GM23338 (cell line): ENCODE measurements around the gene TTBK2. TPM values are rescaled to one million over a fixed set of nuclear protein-coding genes. Genes with fewer than 3 reads are reported as not detected.

Experiments used
- POLR2AphosphoS5 ChIP-seq: IDR thresholded peaks from 2 replicates; pipeline ENCODE4 v1.6.1; 2016; ENCODE audit warnings: antibody characterized with exemption, low read depth
- polyA plus RNA-seq: library from polyadenylated mRNA; unstranded; fragments of >200 nt; fragmentation: Nextera tagmentation; extraction: Ambion mirVana; gene quantifications from 2 replicates; pipeline ENCODE4 v1.2.1, GENCODE V29; 2016
- small RNA-seq: library from RNA; depleted of rRNA; stranded (forward); fragments of <200 nt; gene quantifications from one replicate; pipeline ENCODE3, GENCODE V24; 2014; ENCODE audit warnings: low replicate concordance
- total RNA-seq: library from RNA; depleted of rRNA; stranded (reverse); fragments of >200 nt; shearing (Covaris generic); gene quantifications from 2 replicates; pipeline ENCODE4 v1.2.3, GENCODE V29; 2014; rRNA removed
- TF ChIP-seq, protein P1 (sequence below): fragments of 250-450 bp; sonication (Bioruptor Pico); IDR thresholded peaks from 2 replicates; pipeline ENCODE4 v1.5.0; 2020; ENCODE audit warnings: mild to moderate bottlenecking, moderate library complexity
- TF ChIP-seq, protein P2 (sequence below), 2 experiments: fragments of 200-600 bp in 1 of 2; sonication (generic) in 1 of 2; conservative IDR thresholded peaks; 2 replicates each; pipeline versions ENCODE4 v1.5.1 to v1.6.1; 2016 to 2017; ENCODE audit warnings: antibody characterized with exemption in 2 of 2, low read depth in 2 of 2, mild to moderate bottlenecking in 2 of 2, moderate library complexity in 1 of 2
- TF ChIP-seq, protein P3 (sequence below): IDR thresholded peaks from one replicate; pipeline ENCODE4 v1.6.1; 2018; ENCODE audit warnings: antibody characterized with exemption; ENCODE audit not compliant: unreplicated experiment

The TTBK2 gene
- total and polyA plus RNA-seq, 2 experiments from 2014 or later, result 5.8 to 15.9 TPM

DNA sequence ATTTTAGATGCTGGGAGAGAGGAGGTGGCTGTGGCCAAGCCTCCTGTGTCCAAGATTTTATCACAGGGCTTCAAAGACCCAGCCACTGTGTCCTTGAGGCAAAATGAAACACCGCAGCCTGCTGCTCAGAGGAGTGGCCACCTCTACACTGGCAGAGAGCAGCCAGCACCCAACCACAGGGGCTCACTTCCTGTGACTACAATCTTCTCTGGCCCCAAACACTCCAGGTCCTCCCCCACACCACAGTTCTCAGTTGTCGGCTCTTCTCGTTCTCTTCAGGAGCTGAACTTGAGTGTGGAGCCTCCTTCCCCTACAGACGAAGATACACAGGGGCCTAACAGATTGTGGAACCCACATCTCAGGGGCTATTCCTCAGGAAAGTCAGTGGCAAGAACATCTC lies 229.3 kb downstream of the TTBK2 start (continued):
- TF ChIP-seq, protein P1, sequence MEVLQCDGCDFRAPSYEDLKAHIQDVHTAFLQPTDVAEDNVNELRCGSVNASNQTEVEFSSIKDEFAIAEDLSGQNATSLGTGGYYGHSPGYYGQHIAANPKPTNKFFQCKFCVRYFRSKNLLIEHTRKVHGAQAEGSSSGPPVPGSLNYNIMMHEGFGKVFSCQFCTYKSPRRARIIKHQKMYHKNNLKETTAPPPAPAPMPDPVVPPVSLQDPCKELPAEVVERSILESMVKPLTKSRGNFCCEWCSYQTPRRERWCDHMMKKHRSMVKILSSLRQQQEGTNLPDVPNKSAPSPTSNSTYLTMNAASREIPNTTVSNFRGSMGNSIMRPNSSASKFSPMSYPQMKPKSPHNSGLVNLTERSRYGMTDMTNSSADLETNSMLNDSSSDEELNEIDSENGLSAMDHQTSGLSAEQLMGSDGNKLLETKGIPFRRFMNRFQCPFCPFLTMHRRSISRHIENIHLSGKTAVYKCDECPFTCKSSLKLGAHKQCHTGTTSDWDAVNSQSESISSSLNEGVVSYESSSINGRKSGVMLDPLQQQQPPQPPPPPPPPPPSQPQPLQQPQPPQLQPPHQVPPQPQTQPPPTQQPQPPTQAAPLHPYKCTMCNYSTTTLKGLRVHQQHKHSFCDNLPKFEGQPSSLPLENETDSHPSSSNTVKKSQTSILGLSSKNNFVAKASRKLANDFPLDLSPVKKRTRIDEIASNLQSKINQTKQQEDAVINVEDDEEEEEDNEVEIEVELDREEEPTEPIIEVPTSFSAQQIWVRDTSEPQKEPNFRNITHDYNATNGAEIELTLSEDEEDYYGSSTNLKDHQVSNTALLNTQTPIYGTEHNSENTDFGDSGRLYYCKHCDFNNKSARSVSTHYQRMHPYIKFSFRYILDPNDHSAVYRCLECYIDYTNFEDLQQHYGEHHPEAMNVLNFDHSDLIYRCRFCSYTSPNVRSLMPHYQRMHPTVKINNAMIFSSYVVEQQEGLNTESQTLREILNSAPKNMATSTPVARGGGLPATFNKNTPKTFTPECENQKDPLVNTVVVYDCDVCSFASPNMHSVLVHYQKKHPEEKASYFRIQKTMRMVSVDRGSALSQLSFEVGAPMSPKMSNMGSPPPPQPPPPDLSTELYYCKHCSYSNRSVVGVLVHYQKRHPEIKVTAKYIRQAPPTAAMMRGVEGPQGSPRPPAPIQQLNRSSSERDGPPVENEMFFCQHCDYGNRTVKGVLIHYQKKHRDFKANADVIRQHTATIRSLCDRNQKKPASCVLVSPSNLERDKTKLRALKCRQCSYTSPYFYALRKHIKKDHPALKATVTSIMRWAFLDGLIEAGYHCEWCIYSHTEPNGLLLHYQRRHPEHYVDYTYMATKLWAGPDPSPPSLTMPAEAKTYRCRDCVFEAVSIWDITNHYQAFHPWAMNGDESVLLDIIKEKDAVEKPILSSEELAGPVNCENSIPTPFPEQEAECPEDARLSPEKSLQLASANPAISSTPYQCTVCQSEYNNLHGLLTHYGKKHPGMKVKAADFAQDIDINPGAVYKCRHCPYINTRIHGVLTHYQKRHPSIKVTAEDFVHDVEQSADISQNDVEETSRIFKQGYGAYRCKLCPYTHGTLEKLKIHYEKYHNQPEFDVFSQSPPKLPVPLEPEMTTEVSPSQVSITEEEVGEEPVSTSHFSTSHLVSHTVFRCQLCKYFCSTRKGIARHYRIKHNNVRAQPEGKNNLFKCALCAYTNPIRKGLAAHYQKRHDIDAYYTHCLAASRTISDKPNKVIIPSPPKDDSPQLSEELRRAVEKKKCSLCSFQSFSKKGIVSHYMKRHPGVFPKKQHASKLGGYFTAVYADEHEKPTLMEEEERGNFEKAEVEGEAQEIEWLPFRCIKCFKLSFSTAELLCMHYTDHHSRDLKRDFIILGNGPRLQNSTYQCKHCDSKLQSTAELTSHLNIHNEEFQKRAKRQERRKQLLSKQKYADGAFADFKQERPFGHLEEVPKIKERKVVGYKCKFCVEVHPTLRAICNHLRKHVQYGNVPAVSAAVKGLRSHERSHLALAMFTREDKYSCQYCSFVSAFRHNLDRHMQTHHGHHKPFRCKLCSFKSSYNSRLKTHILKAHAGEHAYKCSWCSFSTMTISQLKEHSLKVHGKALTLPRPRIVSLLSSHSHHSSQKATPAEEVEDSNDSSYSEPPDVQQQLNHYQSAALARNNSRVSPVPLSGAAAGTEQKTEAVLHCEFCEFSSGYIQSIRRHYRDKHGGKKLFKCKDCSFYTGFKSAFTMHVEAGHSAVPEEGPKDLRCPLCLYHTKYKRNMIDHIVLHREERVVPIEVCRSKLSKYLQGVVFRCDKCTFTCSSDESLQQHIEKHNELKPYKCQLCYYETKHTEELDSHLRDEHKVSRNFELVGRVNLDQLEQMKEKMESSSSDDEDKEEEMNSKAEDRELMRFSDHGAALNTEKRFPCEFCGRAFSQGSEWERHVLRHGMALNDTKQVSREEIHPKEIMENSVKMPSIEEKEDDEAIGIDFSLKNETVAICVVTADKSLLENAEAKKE (CRISPR knock-in tag), result no peak
- TF ChIP-seq POLR2AphosphoS5, result no peak
- TF ChIP-seq, protein P2, sequence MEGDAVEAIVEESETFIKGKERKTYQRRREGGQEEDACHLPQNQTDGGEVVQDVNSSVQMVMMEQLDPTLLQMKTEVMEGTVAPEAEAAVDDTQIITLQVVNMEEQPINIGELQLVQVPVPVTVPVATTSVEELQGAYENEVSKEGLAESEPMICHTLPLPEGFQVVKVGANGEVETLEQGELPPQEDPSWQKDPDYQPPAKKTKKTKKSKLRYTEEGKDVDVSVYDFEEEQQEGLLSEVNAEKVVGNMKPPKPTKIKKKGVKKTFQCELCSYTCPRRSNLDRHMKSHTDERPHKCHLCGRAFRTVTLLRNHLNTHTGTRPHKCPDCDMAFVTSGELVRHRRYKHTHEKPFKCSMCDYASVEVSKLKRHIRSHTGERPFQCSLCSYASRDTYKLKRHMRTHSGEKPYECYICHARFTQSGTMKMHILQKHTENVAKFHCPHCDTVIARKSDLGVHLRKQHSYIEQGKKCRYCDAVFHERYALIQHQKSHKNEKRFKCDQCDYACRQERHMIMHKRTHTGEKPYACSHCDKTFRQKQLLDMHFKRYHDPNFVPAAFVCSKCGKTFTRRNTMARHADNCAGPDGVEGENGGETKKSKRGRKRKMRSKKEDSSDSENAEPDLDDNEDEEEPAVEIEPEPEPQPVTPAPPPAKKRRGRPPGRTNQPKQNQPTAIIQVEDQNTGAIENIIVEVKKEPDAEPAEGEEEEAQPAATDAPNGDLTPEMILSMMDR (conservative IDR thresholded peaks at IDR 0.05; ENCODE audit: low read depth in 2 of 2), result no peak
- TF ChIP-seq, protein P3, sequence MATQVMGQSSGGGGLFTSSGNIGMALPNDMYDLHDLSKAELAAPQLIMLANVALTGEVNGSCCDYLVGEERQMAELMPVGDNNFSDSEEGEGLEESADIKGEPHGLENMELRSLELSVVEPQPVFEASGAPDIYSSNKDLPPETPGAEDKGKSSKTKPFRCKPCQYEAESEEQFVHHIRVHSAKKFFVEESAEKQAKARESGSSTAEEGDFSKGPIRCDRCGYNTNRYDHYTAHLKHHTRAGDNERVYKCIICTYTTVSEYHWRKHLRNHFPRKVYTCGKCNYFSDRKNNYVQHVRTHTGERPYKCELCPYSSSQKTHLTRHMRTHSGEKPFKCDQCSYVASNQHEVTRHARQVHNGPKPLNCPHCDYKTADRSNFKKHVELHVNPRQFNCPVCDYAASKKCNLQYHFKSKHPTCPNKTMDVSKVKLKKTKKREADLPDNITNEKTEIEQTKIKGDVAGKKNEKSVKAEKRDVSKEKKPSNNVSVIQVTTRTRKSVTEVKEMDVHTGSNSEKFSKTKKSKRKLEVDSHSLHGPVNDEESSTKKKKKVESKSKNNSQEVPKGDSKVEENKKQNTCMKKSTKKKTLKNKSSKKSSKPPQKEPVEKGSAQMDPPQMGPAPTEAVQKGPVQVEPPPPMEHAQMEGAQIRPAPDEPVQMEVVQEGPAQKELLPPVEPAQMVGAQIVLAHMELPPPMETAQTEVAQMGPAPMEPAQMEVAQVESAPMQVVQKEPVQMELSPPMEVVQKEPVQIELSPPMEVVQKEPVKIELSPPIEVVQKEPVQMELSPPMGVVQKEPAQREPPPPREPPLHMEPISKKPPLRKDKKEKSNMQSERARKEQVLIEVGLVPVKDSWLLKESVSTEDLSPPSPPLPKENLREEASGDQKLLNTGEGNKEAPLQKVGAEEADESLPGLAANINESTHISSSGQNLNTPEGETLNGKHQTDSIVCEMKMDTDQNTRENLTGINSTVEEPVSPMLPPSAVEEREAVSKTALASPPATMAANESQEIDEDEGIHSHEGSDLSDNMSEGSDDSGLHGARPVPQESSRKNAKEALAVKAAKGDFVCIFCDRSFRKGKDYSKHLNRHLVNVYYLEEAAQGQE, result no peak

Small RNAs within 50 kb of the gene (small RNA-seq; reads per million reads assigned to genes)
- not detected for gene KRT8P50

Other genes with a start within 250 kb of the TTBK2 start
- gene CDAN1, start 183.7 kb downstream of the TTBK2 start, total RNA-seq, result 14.7 and 15.8 TPM in 2 replicates
- 6.0 and 6.6 TPM in 2 replicates for gene CDAN1, start 183.7 kb downstream of the TTBK2 start, polyA plus RNA-seq
- gene UBR1, start 185.3 kb upstream of the TTBK2 start, total RNA-seq, result 16.2 and 19.6 TPM in 2 replicates
- 12.4 and 17.2 TPM in 2 replicates for gene UBR1, start 185.3 kb upstream of the TTBK2 start, polyA plus RNA-seq
- 14.3 and 16.5 TPM in 2 replicates for gene TMEM62, start 212.8 kb upstream of the TTBK2 start, total RNA-seq
- 2.2 and 3.4 TPM in 2 replicates for gene TMEM62, start 212.8 kb upstream of the TTBK2 start, polyA plus RNA-seq